MG63 (cell line): ENCODE measurements around the gene BIRC3. TPM values are rescaled to one million over a fixed set of nuclear protein-coding genes. Genes with fewer than 3 reads are reported as not detected.
"Not testable (repeated sequence)": the region's sequence is repeated elsewhere in the genome, so short reads cannot be mapped to it uniquely, and the experiment has no call there.

Experiments used
- DNase-seq: peaks from one replicate; pipeline ENCODE4 v3.0.0-alpha.2; 2020
- H3K27me3 ChIP-seq: fragments of 250-450 bp; sonication (Bioruptor Pico); 2 replicates; pipeline ENCODE4 v1.5.1; 2020; ENCODE audit warnings: mild to moderate bottlenecking, moderate library complexity
- H3K36me3 ChIP-seq: fragments of 250-450 bp; sonication (Bioruptor Pico); 2 replicates; pipeline ENCODE4 v1.5.1; 2020; ENCODE audit warnings: mild to moderate bottlenecking, moderate library complexity
- H3K4me3 ChIP-seq: fragments of 250-450 bp; sonication (Bioruptor Pico); 2 replicates; pipeline ENCODE4 v1.5.1; 2020; ENCODE audit warnings: mild to moderate bottlenecking, moderate library complexity
- H3K9me3 ChIP-seq: fragments of 250-450 bp; sonication (Bioruptor Pico); 2 replicates; pipeline ENCODE4 v1.5.1; 2020; ENCODE audit warnings: mild to moderate bottlenecking, moderate library complexity
- total RNA-seq: library from RNA; depleted of rRNA; stranded (reverse); fragments of >200 nt; shearing (Covaris generic); gene quantifications from 2 replicates; pipeline ENCODE4 v1.2.3, GENCODE V29; 2014; ENCODE audit warnings: low replicate concordance

BIRC3 gene
- total RNA-seq, 1 experiment from 2014 or later = 0.59 TPM

DNA sequence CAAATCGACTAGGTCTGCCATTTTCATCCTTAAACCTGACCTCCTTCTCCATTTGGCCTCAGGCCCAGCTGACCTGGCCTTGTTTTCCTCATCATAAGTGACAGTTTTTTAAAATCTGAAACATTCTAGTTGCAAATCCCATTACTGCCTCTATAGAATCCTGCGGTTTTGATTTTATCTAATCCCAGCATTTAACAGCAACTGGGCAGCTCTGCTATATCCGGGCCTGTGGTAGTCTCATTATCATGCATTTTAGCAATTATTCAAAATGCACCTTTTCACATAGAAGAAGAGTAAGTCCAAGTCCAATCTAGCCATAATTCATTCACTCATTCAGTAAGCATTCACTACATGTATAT, 28.6 kb upstream of the BIRC3 start:
- Histone ChIP-seq H3K36me3 (no peaks in the 10 kb centered on the region), H3K4me3 (no peak overlapping the region), H3K27me3 (no peaks in the 10 kb centered on the region), H3K9me3 (no peaks in the 10 kb centered on the region)
- no peak for DNase-seq

DNA sequence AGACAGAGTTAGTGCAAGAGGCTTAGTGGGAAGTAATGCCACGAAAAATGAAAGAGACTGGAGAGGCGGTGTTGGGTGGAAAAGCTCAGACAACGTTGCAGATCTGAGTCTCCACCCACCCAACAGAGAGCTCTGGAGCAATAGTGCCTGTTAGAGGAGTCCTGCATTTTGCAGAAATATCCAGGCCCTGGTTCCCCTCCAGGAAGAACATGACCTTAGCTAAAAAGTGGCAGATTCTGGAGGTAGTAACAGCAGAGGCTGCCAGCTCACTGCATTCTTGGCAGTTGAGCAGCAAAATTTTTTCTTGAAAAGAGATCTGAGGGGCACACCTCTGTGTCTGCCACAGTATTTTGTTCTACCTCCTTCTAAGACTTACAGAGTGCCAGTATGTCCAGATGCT, 27.7 kb upstream of the BIRC3 start:
- Histone ChIP-seq H3K4me3 (no peak overlapping the region), H3K9me3 (no peaks in the 10 kb centered on the region), H3K36me3 (no peaks in the 10 kb centered on the region), H3K27me3 (no peaks in the 10 kb centered on the region)
- DNase-seq = no peak

DNA sequence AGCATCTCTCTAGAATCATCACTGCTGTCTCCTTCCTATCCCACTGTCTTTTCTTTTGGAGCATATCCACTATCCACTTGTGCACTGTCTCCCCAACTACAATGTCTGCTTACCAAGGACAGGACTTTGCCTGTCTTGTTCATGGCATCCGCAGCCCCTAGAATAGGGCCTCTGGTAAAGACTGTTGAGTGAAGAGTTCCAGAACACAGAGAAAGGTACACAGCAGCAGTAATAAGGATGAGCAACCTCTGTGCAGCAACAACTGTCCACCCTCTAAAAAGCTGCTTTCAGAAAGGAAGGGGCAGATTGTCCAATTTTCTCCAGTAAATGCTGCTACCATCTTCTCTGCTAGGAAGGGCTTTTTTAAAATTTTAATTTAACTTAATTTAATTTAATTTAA, 25.5 kb upstream of the BIRC3 start:
- H3K9me3 ChIP-seq = no peaks in the 10 kb centered on the region
- H3K4me3 ChIP-seq = no peak overlapping the region
- no peak for DNase-seq
- H3K36me3 ChIP-seq = no peaks in the 10 kb centered on the region
- H3K27me3 ChIP-seq = no peaks in the 10 kb centered on the region

DNA sequence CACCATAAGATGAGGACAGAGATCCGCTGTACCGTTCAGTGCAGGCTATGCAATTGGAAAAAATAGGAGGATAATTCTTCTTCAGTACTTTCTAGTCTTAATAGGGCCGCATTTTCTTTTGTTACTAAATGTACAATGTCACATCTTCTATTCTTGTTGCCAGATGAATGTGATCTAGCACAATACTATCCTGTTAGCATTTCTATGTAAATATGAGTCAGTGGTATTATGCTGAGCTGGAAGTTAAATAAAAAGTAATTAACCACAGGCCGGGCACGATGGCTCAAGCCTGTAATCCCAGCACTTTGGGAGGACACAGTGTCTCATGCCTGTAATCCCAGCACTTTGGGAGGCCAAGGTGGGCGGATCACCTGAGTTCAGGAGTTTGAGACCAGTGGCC, 24.4 kb upstream of the BIRC3 start:
- H3K36me3 ChIP-seq = no peaks in the 10 kb centered on the region
- no peaks in the 10 kb centered on the region for H3K27me3 ChIP-seq
- no peak overlapping the region for H3K4me3 ChIP-seq
- no peak for DNase-seq
- H3K9me3 ChIP-seq = no peaks in the 10 kb centered on the region

DNA sequence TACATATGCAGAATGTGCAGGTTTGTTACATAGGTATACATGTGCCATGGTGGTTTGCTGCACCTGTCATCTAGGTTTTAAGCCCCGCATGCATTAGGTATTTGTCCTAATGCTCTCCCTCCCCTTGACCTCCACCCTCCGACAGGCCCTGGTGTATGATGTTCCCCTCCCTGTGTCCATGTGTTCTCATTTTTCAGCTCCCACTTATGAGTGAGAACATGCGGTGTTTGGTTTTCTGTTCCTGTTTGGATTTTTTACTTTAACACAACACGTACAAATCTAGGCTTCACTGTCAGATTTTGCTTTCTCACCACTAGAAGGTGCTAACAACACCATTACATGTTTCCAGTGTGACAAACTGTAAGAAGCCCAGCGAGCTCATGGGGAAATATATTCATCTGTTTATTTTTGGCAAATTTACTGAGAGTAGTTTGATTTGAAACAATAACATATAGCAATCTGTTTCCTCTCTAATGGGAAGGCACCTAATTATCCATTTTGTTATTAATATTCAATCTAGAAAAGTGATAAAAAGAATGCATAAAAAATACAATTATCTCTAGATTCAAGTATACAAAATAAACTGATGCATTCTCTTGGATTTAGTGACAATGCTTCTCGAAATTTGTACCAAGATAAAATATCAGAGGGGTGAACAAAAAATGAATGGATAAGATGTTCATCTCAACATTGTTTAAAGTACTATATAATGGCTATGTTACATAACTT, 23.2 kb upstream of the BIRC3 start:
- no peak overlapping the region for H3K4me3 ChIP-seq
- no peak for DNase-seq
- H3K36me3 ChIP-seq = no peaks in the 10 kb centered on the region
- no peaks in the 10 kb centered on the region for H3K27me3 ChIP-seq
- no peaks in the 10 kb centered on the region for H3K9me3 ChIP-seq

DNA sequence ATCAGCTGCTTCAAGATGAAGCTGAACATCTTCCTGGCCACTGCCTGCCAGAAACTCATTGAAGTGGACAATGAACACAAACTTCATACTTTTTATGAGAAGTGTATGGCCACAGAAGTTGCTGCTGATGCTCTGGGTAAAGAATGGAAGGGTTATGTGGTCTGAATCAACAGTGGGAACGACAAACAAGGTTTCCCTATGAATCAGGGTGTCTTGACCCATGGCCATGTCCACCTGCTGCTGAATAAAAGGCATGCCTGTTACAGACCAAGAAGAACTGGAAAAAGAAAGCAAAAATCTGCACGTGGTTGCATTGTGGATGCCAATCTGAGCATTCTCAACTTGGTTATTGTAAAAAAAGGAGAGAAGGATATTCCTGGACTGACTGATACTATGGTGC, 22.2 kb upstream of the BIRC3 start:
- H3K27me3 ChIP-seq = no peaks in the 10 kb centered on the region
- H3K36me3 ChIP-seq = no peaks in the 10 kb centered on the region
- DNase-seq = no peak
- no peak overlapping the region for H3K4me3 ChIP-seq
- no peaks in the 10 kb centered on the region for H3K9me3 ChIP-seq

DNA sequence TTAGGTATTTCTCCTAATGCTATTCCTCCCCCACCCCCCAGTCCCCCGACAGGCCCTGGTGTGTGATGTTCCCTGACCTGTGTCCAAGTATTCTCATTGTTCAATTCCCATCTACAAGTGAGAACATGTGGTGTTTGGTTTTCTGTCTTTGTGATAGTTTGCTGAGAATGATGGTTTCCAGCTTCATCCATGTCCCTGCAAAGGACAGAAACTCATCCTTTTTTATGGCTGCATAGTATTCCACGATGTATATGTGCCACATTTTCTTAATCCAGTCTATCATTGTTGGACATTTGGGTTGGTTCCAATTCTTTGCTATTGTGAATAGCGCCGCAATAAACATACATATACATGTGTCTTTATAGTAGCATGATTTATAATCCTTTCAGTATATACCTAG, 20.5 kb upstream of the BIRC3 start:
- H3K27me3 ChIP-seq, H3K4me3 ChIP-seq, DNase-seq, H3K9me3 ChIP-seq, H3K36me3 ChIP-seq: not testable (repeated sequence)

DNA sequence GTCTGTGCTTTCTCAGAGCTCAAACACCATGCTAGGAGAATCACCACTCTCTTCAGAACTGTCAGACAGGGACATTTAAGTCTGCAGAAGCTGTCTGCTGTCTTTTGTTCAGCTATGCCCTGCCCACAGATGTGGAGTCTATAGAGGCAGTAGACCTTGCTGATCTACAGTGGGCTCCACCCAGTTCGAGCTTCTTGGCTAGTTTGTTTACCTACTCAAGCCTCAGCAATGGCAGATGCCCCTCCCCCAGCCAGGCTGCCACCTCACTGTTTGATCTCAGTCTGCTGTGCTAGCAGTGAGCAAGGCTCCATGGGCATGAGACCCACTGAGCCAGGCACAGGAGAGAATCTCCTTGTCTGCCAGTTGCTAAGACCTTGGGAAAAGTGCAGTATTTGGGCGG, 16.4 kb upstream of the BIRC3 start:
- H3K36me3 ChIP-seq, H3K27me3 ChIP-seq, H3K9me3 ChIP-seq, H3K4me3 ChIP-seq, DNase-seq: not testable (repeated sequence)

DNA sequence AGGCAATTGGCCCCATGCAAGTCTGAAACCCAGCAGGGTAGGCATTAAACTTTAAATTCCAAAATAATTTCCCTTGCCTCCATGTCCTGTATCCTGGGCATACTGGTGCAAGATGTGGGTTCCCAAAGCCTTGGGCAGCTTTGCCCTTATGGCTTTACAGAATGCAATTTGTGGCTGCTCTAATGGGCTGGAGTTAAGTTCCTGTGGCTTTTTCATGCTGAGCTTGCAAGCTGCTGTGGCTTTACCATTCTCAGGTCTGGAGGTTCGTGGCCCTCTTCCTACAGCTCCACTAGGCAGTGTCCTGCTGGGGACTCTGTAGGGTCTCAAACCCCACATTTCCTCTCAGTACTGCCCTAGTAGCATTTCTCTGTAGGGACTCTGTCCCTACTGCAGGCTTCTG, 15.0 kb upstream of the BIRC3 start:
- Histone ChIP-seq H3K36me3 (no peaks in the 10 kb centered on the region), H3K4me3 (no peak overlapping the region), H3K27me3 (no peaks in the 10 kb centered on the region), H3K9me3 (no peaks in the 10 kb centered on the region)
- no peak for DNase-seq

DNA sequence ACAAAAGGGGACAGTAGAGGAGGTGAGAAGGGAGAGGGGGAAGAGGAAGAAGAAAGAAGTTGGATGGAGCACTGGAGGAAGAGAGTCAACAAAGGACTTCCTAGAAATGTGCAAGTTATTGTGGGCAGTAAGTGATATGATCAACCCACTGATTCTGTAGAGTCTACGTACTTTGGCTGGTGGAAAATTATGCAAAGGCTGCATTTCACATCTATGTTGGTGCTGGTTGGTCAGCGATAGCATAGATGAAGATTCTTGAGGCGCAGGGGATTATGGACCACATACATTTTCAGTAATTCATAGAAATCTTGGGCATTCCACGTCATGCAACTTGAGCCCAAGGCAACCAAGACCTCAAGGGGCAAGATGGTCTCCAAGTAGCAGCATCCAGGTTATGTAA, 12.6 kb upstream of the BIRC3 start:
- no peaks in the 10 kb centered on the region for H3K27me3 ChIP-seq
- no peaks in the 10 kb centered on the region for H3K36me3 ChIP-seq
- no peak overlapping the region for H3K4me3 ChIP-seq
- no peak for DNase-seq
- H3K9me3 ChIP-seq = no peaks in the 10 kb centered on the region

DNA sequence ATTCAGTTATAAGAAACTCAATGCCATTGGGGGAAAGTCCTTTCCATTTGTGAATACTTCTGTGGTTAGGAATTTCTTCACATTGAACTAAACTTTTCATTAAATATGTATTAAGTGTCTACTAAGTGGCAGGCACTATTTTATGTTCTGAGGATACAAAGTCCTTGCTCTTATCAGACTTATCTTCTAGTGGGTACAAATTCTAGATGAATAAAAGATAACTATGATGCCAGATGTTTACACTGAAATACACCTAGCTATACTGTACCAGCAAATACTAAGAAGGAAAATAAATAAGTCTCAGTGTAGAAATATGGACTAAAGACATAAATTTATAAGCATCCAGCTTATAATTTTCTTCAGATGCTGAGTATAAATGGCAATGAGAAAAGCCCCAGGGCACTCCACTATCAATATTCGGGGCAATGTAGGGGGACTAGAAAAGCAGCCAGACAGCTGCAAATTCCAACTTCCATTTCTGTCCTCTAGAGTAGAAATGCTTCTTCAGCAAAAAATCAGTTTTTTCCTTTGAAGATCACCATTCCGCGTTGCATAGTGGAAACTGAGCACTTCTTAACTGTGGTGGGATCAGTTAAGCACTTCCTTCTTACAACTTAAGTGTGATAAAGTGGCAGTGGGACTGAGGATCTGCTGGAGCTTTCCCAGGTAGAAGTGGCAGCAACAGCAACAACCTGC, 11.8 kb upstream of the BIRC3 start:
- Histone ChIP-seq H3K9me3 (no peaks in the 10 kb centered on the region), H3K4me3 (no peak overlapping the region), H3K36me3 (no peaks in the 10 kb centered on the region), H3K27me3 (no peaks in the 10 kb centered on the region)
- no peak for DNase-seq

DNA sequence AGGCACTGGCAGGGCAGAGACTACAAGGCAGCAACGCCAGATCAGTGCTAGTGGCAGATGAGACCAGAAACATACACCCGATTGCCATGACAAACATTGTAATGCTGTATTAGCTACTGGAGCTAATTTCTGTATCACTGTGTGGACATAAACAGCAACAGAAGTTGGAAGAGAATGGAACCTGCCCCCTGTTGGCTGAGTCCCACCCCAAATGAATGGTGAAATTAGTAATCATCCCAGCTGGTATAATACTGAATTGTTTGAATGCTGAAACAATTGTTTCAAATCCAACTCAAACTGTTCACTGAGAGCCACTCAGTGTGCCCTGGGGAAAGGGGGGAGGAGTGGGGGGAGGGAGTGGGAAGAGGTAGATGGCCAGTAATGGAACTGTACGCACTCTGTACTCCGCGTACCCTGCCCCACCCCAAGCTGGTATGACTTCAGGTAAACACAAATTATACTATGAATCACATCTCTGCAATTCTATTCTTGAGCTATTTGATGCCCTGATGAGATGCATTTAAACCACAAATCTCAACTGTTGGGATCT, 11.2 kb upstream of the BIRC3 start:
- DNase-seq = peak; percentile 67
- H3K9me3 ChIP-seq = no peaks in the 10 kb centered on the region
- H3K36me3 ChIP-seq = no peaks in the 10 kb centered on the region
- no peaks in the 10 kb centered on the region for H3K27me3 ChIP-seq
- H3K4me3 ChIP-seq = no peak overlapping the region

DNA sequence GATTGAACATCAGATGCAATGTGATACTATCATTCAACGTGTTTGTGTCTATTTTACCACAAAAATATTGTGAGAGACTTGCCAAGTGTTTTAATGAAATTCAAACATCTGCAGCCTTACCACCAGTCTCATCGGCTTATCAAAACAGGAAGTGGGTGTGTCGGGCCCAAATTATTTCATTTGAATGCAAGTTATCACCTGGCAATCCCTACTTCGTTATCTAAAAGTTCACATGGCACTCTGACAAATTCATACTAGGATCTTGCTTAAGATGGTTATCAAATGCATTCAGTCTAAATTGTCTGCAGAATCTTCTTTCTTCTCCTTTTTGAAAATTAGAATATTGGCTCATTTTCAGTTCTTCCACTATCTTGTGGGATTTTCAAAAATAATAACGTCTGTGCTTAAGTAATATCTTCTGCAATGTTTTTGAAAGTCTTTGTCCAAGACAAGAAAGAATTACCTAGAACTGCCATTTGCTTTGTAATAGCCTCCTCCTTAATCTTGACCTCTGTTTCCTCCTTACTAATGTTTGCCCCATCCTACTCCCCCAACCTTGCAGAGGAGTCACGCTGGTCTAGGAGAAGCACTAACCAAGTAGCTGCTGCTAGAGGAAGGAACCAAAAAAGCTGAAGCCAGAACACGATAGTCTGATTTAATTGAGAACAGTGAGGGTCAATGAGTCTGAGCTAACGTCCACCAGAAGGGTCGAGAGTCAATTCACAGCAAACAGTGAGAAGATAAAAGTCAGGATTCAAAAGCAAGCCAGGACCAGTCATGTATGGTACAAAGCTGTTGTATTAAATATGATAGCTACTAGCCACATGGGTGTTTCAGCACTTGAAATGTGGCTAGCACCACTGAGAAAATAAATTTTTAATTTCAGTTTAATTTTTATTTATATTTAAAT, 10.2 kb upstream of the BIRC3 start:
- Histone ChIP-seq H3K27me3 (no peaks in the 10 kb centered on the region), H3K4me3 (no peak overlapping the region), H3K36me3 (no peaks in the 10 kb centered on the region), H3K9me3 (no peaks in the 10 kb centered on the region)
- DNase-seq = no peak

DNA sequence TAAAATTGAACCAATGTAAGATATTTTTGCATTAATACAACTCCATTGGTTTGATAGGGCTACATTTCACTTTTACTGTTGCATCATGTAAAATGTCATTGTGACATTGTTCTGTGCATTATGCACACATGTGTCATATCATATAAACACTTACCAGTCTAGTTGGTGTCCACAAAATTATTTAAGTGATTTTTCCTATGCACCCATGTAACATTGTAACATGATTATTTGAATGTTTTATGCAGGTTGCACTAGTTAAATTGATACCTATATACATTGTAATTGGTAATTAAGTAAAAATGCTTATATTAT, 9.6 kb upstream of the BIRC3 start:
- Histone ChIP-seq H3K9me3 (no peaks in the 10 kb centered on the region), H3K27me3 (no peaks in the 10 kb centered on the region), H3K4me3 (no peak overlapping the region), H3K36me3 (no peaks in the 10 kb centered on the region)
- no peak for DNase-seq

DNA sequence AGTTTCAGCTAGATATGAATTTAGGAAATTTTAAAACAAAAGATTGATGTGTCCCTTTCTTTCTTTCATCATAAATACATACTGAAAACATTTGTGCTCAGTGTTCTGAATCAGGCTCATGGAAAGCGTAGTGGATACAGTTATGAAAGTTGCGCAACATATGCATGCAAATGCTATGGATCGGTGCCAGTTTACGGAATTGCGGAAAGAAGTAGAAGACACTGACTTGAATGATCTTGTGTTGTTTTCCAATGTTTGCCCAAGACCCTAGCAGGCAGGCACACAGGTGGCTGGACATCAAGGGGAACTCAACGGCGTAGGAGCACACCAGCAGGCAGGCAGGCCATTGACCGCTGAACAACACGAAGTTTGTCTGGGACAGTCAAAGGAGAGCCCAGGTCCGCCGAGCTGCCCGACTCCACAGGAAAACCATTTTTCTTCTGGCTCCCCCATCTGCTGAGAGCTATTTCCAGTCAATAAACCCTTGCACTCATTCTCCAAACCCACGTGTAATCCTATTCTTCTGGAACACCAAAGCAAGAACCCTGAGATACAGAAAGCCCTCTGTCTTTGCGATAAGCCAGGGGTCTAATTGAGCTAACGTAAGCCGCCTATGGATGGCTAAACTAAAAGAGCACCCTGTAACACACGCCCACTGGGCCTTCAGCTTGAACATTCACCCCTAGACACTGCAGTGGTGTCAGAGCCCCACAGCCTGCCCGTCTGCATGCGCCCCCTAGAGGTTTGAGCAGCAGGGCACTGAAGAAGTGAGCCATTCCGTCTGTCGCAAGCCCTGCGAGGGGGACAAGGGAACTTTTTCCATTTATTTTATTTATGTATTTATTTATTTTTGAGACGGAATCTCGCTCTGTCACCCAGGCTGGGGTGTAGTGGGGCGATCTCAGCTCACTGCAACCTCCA, 7.4 kb upstream of the BIRC3 start:
- H3K4me3 ChIP-seq = no peak overlapping the region
- H3K27me3 ChIP-seq = no peaks in the 10 kb centered on the region
- H3K9me3 ChIP-seq = no peaks in the 10 kb centered on the region
- no peak for DNase-seq
- no peaks in the 10 kb centered on the region for H3K36me3 ChIP-seq

DNA sequence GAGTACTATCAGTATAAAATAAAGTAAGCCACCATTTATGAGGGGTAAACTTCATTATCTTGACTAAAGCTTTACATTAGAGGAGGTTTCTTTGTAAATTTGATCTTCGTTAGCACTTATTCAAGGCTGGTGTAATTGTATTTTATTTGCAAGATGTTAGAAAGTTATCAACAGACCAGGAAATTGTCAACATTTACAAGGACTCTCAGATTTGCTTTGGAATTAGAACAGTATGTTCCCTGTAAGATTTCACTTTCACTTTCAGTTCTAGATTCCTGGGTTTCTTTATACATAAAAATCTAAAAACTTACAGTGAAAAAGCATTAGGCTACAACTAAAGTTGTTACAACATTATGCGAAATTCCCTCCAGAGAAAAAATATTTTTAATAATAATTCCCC, 4.6 kb upstream of the BIRC3 start:
- peak overlapping the region; percentile 46 for H3K4me3 ChIP-seq
- H3K36me3 ChIP-seq = no peaks in the 10 kb centered on the region
- no peaks in the 10 kb centered on the region for H3K9me3 ChIP-seq
- DNase-seq = no peak
- no peaks in the 10 kb centered on the region for H3K27me3 ChIP-seq
